HepG2 (cell line): ENCODE measurements around the gene LYRM4. TPM values are rescaled to one million over a fixed set of nuclear protein-coding genes. Genes with fewer than 3 reads are reported as not detected.

Experiments used
- ARNTL ChIP-seq: sonication (generic); formaldehyde crosslinking; IDR thresholded peaks from 2 replicates; pipeline ENCODE4 v1.4.0; 2020; ENCODE audit warnings: mild to moderate bottlenecking, missing genetic modification reagents
- FOXC1 ChIP-seq: sonication (generic); formaldehyde crosslinking; IDR thresholded peaks from 2 replicates; pipeline ENCODE4 v1.8.0; 2022; ENCODE audit warnings: mild to moderate bottlenecking, missing genetic modification reagents, borderline replicate concordance
- GATAD1 ChIP-seq: IDR thresholded peaks from 2 replicates; pipeline ENCODE4 v1.6.1; 2016; ENCODE audit warnings: missing genetic modification reagents, missing compliant biosample characterization
- HOXD1 ChIP-seq: sonication (generic); formaldehyde crosslinking; IDR thresholded peaks from 2 replicates; pipeline ENCODE4 v1.5.0; 2020; ENCODE audit warnings: missing genetic modification reagents
- IKZF4 ChIP-seq: sonication (generic); formaldehyde crosslinking; IDR thresholded peaks from 2 replicates; pipeline ENCODE4 v1.5.1; 2020; ENCODE audit warnings: borderline replicate concordance, mild to moderate bottlenecking, low read depth, missing genetic modification reagents; ENCODE audit errors: not compliant biosample characterization
- JARID2 ChIP-seq: sonication (generic); formaldehyde crosslinking; IDR thresholded peaks from 2 replicates; pipeline ENCODE4 v1.8.1; 2023; ENCODE audit warnings: missing genetic modification reagents, inconsistent platforms; ENCODE audit not compliant: insufficient replicate concordance
- MIER3 ChIP-seq: IDR thresholded peaks from 2 replicates; pipeline ENCODE4 v1.6.1; 2016; ENCODE audit warnings: missing compliant biosample characterization, borderline replicate concordance
- NBN ChIP-seq: fragments of 450-650 bp; conservative IDR thresholded peaks from 2 replicates; pipeline ENCODE4 v1.6.1; 2017
- PCBP2 ChIP-seq: fragments of 200-400 bp; formaldehyde crosslinking; optimal IDR thresholded peaks from 2 replicates; pipeline ENCODE3; 2018; ENCODE audit warnings: low read length, low read depth; ENCODE audit not compliant: poor library complexity, severe bottlenecking
- RARA ChIP-seq: IDR thresholded peaks from 2 replicates; pipeline ENCODE4 v1.6.1; 2016; ENCODE audit warnings: missing genetic modification reagents, missing compliant biosample characterization
- RFX1 ChIP-seq: fragments of 450-650 bp; IDR thresholded peaks from 2 replicates; pipeline ENCODE4 v1.6.1; 2017
- SMAD3 ChIP-seq: sonication (generic); formaldehyde crosslinking; IDR thresholded peaks from 2 replicates; pipeline ENCODE4 v1.4.0; 2020; ENCODE audit warnings: missing genetic modification reagents
- ZNF205 ChIP-seq: IDR thresholded peaks from 2 replicates; pipeline ENCODE4 v1.6.1; 2018; ENCODE audit warnings: missing biosample characterization, missing genetic modification reagents
- ZNF235 ChIP-seq: sonication (generic); formaldehyde crosslinking; IDR thresholded peaks from 2 replicates; pipeline ENCODE4 v1.8.1; 2023; ENCODE audit warnings: mild to moderate bottlenecking, missing genetic modification reagents, borderline replicate concordance
- ZNF484 ChIP-seq: sonication (generic); formaldehyde crosslinking; IDR thresholded peaks from 2 replicates; pipeline ENCODE4 v1.5.1; 2020; ENCODE audit warnings: mild to moderate bottlenecking, low read depth, missing genetic modification reagents, borderline replicate concordance
- ZNF530 ChIP-seq: sonication (generic); formaldehyde crosslinking; IDR thresholded peaks from 2 replicates; pipeline ENCODE4 v1.5.0; 2020; ENCODE audit warnings: low read depth, mild to moderate bottlenecking, missing genetic modification reagents
- ZNF556 ChIP-seq: sonication (generic); formaldehyde crosslinking; IDR thresholded peaks from 2 replicates; pipeline ENCODE4 v1.4.0; 2020; ENCODE audit warnings: mild to moderate bottlenecking, missing genetic modification reagents, borderline replicate concordance
- polyA plus RNA-seq, 8 experiments: library from polyadenylated mRNA; depleted of rRNA in 3 of 8; stranded (reverse) in 7 of 8; unstranded in 1 of 8; fragments of >200 nt; fragmentation: Illumina TruSeq in 4 of 8; extraction: Trizol in 4 of 8; gene quantifications; 2 replicates each; pipeline versions ENCODE4 v1.2.1 to v1.2.3, GENCODE V29; 2011 to 2016; ENCODE audit warnings: low read depth in 4 of 8, missing spikeins in 1 of 8, mixed read lengths in 1 of 8; ENCODE audit not compliant: insufficient read depth in 1 of 8
- total RNA-seq, 5 experiments: library from RNA; depleted of rRNA; stranded (reverse); fragments of >200 nt; fragmentation: Illumina TruSeq; extraction: Trizol; gene quantifications; 2 replicates each; pipeline ENCODE4 v1.2.3, GENCODE V29; 2016; ENCODE audit warnings: low read depth in 1 of 5
- TF ChIP-seq, protein P1 (sequence below): sonication (generic); formaldehyde crosslinking; IDR thresholded peaks from 2 replicates; pipeline ENCODE4 v1.5.0; 2020; ENCODE audit warnings: mild to moderate bottlenecking, missing genetic modification reagents
- TF ChIP-seq, protein P2 (sequence below): sonication (generic); formaldehyde crosslinking; IDR thresholded peaks from 2 replicates; pipeline ENCODE4 v1.8.0; 2022; ENCODE audit warnings: missing genetic modification reagents, low read depth, mild to moderate bottlenecking, borderline replicate concordance
- TF ChIP-seq, protein P3 (sequence below): sonication (generic); formaldehyde crosslinking; IDR thresholded peaks from 2 replicates; pipeline ENCODE4 v1.5.0; 2020; ENCODE audit warnings: missing genetic modification reagents
- TF ChIP-seq, protein P4 (sequence below): sonication (generic); formaldehyde crosslinking; IDR thresholded peaks from 2 replicates; pipeline ENCODE4 v1.4.0; 2020; ENCODE audit warnings: mild to moderate bottlenecking, missing genetic modification reagents
- TF ChIP-seq, protein P5 (sequence below): sonication (generic); formaldehyde crosslinking; IDR thresholded peaks from 2 replicates; pipeline ENCODE4 v1.4.0; 2020; ENCODE audit warnings: mild to moderate bottlenecking, missing genetic modification reagents, borderline replicate concordance

The LYRM4 gene
- total and polyA plus RNA-seq, 2 of the 13 experiments (the other 11 are each of a cell fraction or from before 2014, with no cell fraction given): 64.6 to 67.5 TPM

DNA sequence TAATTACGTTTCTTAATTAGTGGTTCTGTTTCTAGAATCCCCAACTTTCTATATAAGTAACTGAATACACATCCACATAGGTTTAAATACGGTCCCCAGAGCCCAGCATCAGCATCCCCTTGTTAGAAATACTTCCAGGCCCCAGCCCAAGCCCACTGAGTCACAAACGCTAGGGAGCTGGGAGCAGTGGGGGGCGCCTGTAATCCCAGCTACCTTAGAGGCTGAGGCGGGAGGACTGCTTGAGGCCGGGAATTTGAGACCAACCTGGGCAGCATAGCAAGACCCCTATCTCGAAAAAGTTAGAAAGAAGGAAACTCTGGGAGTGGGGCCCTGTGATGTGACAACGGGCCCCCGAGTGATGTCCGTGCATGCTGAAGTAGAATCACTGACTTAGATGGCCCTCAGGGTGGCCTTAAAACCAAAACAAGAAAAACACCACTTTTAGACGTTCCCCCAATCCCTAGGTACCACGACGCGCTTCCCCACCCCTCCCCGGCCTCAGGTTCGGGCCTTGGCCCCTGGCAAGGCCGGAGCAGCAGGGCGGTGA lies 176.9 kb downstream of the LYRM4 start (continued):
- TF ChIP-seq, protein P1, sequence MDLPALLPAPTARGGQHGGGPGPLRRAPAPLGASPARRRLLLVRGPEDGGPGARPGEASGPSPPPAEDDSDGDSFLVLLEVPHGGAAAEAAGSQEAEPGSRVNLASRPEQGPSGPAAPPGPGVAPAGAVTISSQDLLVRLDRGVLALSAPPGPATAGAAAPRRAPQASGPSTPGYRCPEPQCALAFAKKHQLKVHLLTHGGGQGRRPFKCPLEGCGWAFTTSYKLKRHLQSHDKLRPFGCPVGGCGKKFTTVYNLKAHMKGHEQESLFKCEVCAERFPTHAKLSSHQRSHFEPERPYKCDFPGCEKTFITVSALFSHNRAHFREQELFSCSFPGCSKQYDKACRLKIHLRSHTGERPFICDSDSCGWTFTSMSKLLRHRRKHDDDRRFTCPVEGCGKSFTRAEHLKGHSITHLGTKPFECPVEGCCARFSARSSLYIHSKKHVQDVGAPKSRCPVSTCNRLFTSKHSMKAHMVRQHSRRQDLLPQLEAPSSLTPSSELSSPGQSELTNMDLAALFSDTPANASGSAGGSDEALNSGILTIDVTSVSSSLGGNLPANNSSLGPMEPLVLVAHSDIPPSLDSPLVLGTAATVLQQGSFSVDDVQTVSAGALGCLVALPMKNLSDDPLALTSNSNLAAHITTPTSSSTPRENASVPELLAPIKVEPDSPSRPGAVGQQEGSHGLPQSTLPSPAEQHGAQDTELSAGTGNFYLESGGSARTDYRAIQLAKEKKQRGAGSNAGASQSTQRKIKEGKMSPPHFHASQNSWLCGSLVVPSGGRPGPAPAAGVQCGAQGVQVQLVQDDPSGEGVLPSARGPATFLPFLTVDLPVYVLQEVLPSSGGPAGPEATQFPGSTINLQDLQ (CRISPR knock-in tag): no peak; the same call in 1 of the 2 replicates
- no peak for TF ChIP-seq ZNF205 (CRISPR knock-in tag)
- no peak for TF ChIP-seq GATAD1 (CRISPR knock-in tag)
- TF ChIP-seq ZNF235 (CRISPR knock-in tag): no peak; the same call in 1 of the 2 replicates
- TF ChIP-seq RARA (CRISPR knock-in tag): no peak
- TF ChIP-seq, protein P2, sequence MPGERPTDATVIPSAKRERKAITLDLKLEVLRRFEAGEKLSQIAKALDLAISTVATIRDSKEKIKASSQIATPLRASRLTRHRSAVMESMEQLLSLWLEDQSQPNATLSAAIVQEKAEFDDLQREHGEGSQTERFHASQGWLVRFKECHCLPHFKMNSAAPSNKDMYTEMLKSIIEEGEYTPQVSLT (CRISPR knock-in tag): no peak
- no peak for TF ChIP-seq NBN
- TF ChIP-seq, protein P3, sequence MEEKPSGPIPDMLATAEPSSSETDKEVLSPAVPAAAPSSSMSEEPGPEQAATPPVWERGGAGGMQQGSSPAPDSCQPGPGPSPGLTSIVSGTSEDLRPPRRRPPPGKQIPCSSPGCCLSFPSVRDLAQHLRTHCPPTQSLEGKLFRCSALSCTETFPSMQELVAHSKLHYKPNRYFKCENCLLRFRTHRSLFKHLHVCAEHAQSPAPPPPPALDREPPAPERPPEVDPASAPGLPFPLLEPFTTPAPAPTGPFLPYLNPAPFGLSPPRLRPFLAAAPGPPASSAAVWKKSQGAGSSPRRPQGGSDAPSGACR (CRISPR knock-in tag): peak; percentile 29; the same call in 1 of the 2 replicates
- TF ChIP-seq, protein P4, sequence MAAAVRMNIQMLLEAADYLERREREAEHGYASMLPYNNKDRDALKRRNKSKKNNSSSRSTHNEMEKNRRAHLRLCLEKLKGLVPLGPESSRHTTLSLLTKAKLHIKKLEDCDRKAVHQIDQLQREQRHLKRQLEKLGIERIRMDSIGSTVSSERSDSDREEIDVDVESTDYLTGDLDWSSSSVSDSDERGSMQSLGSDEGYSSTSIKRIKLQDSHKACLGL: no peak
- TF ChIP-seq SMAD3: no peak
- TF ChIP-seq ZNF530 (CRISPR knock-in tag): no peak
- TF ChIP-seq MIER3: no peak
- TF ChIP-seq ZNF556 (CRISPR knock-in tag): no peak
- TF ChIP-seq ARNTL (CRISPR knock-in tag): no peak
- no peak for TF ChIP-seq IKZF4 (CRISPR knock-in tag)
- no peak for TF ChIP-seq HOXD1 (CRISPR knock-in tag)
- TF ChIP-seq PCBP2: no peak
- TF ChIP-seq RFX1: no peak
- TF ChIP-seq, protein P5, sequence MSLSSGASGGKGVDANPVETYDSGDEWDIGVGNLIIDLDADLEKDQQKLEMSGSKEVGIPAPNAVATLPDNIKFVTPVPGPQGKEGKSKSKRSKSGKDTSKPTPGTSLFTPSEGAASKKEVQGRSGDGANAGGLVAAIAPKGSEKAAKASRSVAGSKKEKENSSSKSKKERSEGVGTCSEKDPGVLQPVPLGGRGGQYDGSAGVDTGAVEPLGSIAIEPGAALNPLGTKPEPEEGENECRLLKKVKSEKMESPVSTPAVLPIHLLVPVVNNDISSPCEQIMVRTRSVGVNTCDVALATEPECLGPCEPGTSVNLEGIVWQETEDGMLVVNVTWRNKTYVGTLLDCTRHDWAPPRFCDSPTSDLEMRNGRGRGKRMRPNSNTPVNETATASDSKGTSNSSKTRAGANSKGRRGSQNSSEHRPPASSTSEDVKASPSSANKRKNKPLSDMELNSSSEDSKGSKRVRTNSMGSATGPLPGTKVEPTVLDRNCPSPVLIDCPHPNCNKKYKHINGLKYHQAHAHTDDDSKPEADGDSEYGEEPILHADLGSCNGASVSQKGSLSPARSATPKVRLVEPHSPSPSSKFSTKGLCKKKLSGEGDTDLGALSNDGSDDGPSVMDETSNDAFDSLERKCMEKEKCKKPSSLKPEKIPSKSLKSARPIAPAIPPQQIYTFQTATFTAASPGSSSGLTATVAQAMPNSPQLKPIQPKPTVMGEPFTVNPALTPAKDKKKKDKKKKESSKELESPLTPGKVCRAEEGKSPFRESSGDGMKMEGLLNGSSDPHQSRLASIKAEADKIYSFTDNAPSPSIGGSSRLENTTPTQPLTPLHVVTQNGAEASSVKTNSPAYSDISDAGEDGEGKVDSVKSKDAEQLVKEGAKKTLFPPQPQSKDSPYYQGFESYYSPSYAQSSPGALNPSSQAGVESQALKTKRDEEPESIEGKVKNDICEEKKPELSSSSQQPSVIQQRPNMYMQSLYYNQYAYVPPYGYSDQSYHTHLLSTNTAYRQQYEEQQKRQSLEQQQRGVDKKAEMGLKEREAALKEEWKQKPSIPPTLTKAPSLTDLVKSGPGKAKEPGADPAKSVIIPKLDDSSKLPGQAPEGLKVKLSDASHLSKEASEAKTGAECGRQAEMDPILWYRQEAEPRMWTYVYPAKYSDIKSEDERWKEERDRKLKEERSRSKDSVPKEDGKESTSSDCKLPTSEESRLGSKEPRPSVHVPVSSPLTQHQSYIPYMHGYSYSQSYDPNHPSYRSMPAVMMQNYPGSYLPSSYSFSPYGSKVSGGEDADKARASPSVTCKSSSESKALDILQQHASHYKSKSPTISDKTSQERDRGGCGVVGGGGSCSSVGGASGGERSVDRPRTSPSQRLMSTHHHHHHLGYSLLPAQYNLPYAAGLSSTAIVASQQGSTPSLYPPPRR (CRISPR knock-in tag): no peak
- no peak for TF ChIP-seq FOXC1 (CRISPR knock-in tag)
- TF ChIP-seq ZNF484: no peak
- TF ChIP-seq JARID2 (CRISPR knock-in tag): no peak
